ENCODE data around the gene GFOD2.
"Not testable (repeated sequence)": the region's sequence is repeated elsewhere in the genome, so short reads cannot be mapped to it uniquely, and the experiment has no call there.

The GFOD2 gene, protein sequence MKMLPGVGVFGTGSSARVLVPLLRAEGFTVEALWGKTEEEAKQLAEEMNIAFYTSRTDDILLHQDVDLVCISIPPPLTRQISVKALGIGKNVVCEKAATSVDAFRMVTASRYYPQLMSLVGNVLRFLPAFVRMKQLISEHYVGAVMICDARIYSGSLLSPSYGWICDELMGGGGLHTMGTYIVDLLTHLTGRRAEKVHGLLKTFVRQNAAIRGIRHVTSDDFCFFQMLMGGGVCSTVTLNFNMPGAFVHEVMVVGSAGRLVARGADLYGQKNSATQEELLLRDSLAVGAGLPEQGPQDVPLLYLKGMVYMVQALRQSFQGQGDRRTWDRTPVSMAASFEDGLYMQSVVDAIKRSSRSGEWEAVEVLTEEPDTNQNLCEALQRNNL

DNA sequence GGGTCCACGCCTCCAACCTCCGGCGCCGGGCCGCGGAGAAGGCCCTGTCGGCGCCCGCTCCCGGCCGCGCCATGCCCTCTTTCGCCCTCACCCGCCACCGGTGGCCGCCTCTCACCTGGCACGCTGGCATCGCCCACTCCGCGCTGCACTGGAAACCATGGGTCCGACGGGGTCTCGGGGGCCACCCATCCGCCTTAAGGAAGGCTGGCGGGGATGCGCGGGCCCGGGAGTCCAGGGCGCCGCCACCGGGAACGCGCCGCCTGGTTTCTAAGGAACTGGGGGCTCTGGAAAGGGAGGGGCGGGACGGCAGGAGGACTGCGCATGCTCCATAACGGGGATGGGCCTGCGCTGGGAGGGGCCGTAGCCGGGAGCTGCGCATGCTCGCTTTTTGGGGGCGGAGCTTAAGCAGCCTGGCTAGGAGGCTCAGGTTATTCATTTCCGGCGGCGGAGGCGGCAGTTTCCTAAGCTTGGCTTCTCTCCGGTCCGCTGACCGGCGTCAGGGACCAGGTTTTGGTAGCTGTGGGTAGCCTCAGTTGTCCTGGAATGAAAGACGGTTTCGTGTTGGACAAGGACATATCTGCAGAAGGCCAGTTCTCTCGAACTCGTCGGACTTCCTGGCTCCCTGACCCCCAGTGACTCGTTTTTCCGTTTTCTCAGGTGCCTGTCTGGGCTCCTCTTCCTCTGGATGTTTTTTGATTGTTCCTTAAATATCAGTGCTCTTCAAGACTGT lies at the start of gene GFOD2:
Gene GFOD2 (minus strand): TSS at position 269 of the 730 bp plus-strand sequence. CDS start 33,601 bp downstream, outside the sequence.
- peak; percentile 98 to 99 (median 99) for DNase-seq

DNA sequence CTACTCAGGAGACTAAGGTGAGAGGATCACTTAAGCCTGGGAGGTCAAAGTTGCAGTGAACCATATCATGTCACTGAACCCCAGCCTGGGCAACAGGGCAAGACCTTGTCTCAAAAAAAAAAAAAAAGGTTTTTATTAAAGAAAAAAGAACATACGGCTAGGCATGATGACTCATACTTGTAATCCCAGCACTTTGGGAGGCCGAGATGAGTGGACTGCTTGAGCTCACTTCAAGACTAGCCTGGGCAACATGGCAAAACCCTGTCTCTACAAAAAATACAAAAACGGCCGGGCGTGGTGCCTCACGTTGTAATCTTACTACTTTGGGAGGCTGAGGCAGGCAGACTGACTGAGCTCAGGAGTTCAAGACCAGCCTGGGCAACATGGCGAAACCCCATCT lies 48.8 kb upstream of the GFOD2 start:
- peak in 1 of 3 donors; percentile 7 for DNase-seq

DNA sequence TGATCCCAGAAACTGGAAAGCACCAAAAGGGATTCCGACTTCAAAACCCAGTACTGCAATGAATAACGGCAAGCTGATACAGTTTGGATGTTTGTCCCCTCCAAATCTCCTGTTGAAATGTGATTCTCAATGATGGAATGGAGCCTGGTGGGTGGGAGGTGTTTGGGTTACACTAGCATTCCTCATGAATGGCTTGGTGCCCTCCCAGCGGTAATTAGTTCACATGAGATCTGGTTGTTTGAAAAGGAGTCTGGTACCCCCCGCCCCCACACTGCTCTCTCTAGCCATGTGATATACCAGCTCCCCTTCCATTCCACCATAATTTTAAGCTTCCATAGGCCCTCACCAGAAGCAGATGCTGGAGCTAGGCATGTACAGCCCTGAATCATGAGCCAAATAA lies 47.2 kb upstream of the GFOD2 start:
- no peak for DNase-seq

DNA sequence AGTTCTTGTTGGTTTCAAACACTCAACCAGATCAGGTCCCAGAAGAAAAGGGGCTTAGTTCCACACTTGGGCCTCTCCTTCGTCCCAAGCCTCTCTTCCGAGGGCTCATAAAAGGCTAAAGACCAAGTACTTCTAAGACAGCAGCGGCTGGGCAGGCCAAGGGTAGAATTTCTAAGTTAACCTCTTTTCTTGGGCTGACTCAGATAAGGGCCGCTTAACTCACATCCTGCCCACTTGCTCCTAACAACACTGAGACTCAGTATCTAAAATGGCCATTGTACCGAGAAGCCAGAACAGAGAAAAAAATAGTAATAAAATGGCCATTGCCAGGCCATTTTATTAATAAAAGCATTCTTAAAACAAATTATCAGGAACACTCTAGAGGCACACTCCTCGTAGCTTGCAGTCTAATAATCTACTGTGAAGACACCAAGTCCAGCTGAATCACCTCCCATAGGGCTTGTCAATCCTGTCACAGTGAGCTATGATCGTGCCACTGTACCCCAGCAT lies 45.1 kb upstream of the GFOD2 start:
- DNase-seq = no peak

DNA sequence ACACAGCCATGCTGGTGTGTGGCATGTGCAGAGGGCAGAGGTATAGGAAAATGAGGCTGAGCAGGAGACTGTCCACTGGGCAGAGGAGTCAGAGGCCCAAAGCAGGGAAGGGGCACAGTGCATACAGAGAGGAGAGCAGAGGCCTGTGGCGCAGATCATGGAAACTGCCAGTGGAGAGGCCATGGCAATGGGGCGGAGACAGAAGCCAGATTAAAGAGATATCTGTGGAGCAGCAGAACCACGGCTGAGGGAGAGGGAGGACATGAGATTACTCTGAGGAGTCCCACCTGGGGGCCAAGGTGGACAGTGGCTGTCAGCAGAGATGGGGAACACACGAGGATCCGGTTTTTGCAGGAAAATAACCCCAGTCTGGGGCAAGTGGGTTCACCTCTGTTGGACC lies 44.0 kb upstream of the GFOD2 start:
- DNase-seq = no peak

DNA sequence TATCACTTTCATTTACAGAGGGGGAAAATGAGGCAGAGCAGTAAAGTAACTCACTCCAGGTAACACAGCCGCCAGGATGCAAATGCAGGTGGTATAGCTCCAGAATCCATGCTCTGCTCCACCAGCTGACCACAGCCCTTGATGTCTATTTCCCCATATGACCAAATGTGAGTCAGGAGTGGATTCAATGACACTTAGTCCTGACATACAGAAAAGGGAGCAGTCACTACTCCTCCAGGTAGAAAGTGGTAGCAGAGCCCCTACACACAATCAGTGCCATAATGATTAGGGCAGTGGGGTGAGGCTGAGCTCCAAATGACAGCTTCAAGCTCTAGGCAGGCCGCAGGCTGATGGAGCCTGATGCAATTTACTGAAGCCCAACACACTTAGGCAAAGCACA lies 43.3 kb upstream of the GFOD2 start:
- no peak for DNase-seq

DNA sequence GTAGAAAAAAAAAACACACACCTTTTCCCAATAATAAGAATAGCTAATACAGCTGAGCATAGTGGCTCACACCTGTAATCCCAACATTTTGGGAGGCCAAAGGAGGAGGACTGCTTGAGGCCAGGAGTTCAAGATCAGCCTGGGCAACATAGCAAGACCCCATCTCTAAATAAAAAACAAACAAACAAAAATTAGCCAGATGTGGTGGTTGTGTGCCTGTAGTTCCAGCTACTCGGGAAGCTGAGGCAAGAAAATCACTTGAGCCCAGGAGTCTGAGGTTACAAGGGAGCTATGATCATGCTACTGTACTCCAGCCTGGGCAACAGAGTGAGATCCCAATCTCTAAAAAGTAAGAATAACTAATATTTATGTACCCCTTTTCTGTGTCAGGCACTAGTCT lies 42.8 kb upstream of the GFOD2 start:
- no peak for DNase-seq

DNA sequence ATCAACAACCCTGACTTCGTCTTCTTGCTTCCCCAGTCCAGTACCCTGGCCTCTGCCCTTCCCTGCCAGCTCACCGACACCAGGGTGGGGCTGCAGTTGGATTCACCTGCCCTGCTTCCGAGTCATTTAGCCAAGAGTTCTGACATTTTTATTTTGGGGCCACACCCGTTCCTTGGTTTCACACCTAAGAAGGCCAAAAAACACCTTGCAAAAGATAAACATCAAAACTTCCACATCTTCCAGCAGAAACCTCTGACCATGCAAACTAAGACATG lies 41.8 kb upstream of the GFOD2 start:
- DNase-seq = no peak

DNA sequence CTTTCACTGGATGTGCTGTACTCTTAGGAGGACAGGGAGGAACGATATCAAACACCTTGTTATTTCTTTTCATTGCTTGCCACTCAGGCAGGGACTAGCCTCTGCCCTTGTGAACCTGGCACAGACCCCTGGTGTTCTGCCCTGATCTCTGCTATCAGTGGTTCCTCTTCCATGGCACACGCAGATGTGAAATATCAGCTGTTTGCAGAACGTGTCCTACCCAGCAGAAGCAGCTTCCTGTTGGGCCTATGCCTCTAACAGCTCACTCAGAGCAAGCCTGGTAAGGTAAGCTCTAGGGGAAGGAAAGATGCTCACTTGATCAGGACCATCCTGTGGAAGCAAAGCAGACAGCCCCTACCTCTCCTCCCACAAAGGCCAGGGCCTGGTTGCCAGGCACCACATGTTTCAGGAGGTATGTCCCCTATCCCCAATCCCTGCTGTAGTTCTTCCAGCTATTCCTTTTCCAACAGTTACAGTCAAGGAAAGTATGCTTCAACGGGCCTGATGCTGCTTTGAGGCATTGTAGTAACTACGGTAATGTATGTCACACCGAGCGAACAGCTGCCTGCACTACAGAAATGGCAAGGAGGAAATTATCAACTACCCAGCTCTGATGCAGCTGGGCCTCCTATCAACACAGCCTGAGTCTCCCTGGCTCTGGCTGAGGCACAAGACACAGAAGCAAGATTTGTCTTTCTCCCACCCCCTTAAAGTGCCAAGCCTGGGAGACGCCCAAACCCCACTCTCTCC lies 41.3 kb upstream of the GFOD2 start:
- no peak for DNase-seq

DNA sequence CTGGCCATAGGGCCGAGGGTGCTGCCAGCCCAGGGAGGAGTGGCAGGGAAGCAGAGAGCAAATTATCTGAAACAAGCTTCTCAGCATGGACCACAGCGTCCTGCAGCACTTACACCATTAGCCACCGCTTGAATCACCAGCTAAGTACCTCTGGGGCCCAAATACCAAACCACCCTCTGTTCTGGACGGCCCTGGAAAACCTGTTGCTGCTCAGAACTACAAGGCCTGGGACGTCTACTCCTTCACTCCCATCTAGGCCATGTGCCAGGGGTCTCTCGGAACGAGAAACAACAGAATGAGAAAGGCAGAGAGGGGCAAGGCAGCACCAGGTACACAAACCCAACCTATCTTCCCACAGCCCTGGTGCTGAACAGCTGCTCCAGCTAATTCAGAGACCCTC lies 39.9 kb upstream of the GFOD2 start:
- DNase-seq = no peak

DNA sequence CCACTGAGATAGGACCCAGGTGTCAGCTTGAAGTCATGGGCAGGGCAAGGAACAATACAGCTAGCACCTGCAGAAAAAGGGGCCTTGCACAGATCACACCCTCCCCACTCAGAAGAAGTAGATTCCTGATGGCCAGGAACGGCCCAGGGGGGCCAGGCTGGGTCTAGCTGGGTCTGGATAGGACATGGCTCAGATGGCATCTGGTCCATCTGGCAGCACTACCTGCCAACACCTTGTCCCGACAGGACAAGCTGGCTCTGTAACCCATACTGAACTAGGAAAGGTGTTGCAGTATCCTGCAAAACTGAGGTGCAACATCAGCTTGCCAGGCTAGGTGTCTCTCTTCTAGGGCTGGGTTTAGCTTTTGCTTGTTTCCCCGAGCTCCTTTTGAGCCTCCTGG lies 38.9 kb upstream of the GFOD2 start:
- DNase-seq = no peak

DNA sequence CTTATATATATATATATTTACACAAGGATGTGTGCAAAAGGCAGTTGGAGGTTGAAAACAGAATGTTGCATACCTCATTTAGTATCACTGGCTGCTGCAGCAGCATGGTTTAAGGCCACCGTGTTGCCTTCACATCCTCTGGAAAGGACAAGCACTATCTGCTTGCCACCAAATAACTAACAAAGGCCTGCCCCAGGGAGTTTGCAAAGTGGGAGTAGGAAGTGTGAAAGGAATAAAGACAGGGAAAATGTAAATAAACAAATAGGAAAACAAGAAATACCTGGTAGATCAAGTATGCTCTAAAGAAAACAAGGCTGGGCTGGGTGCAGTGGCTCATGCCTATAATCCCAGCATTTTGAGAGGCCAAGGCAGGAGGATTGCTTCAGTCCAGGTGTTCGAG lies 33.5 kb upstream of the GFOD2 start:
- no peak for DNase-seq

DNA sequence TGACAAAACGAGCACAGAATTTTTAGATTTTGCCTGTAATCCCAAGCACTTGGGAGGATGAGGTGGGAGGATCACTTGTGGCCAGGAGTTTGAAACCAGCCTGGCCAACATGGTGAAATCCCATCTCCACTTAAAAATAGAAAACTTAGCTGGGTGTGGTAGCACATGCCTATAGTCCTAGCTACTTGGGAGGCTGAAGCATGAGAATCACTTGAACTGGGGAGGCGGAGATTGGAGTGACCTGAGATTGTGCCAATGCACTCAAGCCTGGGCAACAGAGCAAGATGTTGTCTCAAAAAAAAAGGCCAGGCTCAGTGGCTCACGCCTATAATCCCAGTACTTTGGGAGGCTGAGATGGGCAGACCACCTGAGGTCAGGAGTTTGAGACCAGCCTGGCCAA lies 32.2 kb upstream of the GFOD2 start:
- not testable (repeated sequence) for DNase-seq

DNA sequence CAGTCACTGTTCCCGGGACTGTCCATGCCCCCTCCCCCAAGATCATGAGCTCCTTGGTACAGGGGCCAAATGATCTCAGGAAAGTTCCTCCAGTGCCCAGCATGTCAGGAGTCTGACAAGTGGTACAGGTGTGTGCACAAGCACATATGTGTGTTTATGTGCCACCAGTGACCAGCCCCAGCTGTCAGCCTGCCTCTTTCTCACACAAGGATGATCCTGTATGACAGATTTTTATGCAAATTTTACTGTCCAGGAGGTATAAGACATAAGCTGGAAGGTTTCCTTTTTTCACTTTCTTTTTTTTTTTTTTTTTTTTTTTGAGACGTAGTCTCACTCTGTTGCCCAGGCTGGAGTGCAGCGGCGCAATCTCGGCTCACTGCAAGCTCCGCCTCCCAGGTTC lies 31.4 kb upstream of the GFOD2 start:
- DNase-seq = no peak

DNA sequence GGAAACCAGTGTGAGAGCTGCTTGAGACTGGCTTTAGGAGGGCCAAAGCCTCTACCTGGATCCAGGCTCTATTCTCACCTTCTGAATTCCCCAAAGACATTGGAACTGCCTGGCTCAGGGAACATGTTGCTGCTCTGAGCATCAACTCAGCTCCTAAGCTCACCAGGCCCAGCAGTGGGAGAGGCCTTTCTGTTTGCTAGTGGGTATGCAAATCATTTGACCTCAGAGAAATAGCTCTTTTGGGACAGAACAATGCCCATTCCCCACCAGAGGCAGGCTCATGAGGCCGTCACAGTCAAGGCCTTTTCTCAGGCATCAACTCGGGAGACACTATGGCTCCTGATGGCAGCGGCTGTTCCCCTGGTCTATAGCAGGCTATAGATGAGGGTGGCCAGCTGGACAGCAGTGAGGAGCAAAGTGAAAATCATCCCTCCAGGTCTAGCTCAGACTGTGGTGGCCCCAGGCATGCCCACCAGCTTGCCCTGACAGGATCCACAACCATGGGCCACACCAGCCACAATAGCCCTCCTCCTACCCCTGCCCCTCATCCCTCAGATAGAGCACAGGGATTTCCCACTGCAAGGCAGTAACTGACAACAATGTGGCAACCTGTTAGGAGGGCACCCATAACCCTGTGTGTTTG lies 30.4 kb upstream of the GFOD2 start:
- DNase-seq = no peak

DNA sequence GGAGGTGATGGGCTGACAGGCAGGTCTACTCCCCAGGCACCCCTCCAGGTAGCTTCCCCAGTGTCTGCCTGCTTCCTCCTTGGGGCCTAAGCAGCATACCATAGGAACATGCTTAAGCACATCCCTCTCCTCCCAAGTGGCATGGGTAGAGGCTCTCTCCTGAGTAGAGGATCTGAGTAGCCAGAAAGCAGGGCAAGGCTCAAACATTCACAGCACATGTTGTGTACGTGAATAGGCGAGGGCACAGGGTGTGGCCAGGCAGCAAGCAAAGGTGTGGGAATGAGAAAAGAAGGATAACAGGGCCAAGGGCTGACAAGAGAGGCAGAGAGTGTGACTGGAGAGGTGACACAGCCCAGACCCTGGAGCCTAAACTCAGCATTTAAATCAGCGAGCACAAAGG lies 29.7 kb upstream of the GFOD2 start:
- DNase-seq = no peak

DNA sequence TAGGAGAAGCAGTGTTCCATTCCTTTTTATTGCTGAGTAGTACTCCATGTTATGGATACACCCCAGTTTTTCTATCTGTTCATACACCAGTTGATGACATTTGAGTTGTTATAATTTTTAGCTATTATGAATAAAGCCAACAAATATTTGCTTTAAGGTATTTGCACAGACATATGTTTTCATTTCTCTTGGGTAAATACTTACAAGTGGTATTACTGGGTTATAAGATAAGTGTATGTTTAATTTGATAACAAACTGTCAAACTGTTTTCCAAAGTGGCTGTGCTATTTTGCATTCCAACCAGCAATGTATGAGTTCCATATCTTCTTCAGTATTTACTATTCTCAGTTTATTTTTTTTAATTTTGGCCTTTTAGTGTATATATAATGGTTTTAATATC lies 27.7 kb upstream of the GFOD2 start:
- DNase-seq = no peak

DNA sequence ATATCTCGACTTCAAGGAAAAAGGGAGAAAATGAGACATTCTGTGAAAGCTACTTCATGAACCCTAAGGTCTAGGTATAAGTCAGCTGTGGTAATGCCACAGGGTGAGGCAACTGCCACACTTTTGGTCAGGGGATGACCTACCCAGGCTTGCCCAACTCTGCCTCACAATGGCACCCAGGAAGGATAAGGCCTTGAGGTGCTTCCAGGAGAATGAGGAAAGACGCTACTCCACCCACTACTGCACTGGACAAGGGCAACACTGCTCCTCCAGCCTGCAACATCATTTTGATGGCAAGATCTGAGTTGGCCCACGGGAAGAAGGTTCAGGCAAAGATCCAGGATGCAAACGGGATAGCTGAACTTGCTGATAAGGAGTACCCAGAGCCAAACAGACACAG lies 22.0 kb upstream of the GFOD2 start:
- DNase-seq = no peak

DNA sequence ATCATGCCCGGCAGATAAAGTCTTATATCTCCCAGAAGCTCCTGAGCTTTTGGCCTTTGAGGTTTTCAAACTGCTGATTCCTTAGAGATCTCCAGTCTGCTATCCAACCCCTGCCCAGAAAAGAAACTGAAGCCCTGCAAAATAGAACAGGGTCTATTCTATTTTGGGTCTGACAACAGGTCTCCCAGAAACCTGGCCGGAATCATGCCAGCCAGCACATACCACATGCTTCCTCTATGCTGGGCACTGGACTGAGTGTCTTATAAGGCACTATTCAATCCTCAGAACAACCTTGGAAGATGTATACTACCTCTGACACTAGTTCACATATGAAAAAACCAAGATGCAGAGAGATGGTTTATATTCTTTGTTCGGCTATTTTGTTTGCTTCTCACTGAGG lies 21.3 kb upstream of the GFOD2 start:
- no peak for DNase-seq

DNA sequence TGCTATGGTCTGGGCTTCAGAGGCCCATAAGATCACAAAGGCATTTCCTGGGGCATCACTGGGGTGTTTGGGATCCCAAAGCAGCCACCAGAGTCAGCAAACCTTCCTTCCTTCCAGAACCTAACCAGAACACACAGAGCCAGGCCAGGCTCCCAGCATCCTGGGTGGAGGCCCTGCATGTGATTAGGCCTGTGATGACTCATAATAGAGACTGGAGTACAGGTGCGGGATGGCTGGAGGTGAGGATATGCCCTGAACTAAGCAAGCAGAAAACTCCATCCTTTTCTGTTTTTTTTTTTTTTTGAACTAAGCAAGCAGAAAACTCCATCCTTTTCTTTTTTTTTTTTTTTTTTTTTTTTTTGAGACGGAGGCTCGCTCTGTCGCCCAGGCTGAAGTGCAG lies 17.7 kb upstream of the GFOD2 start:
- DNase-seq = no peak

DNA sequence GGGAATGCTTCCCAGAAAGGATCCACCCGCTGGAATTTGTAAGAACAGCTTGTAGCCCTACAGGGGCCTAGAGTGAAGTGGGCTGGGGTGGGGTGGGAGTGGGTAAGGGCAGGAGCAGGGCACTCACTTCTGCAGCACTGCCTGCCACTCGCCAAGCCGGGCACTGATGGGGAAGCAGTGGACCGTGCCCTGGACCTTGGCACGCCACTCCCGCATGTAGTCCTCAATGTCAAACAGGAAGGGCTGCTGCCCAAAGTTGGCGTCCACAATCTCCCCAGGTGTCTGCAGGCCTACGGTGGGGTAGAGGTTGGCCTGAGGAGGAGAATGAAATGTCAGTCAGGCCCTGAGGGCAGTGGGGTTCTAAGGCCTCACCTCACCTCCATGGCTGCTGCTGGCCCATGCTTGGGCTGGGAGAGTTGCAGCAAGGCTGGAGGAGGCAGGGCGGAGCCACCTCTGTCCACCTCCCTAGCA lies 15.7 kb upstream of the GFOD2 start:
- DNase-seq = no peak

DNA sequence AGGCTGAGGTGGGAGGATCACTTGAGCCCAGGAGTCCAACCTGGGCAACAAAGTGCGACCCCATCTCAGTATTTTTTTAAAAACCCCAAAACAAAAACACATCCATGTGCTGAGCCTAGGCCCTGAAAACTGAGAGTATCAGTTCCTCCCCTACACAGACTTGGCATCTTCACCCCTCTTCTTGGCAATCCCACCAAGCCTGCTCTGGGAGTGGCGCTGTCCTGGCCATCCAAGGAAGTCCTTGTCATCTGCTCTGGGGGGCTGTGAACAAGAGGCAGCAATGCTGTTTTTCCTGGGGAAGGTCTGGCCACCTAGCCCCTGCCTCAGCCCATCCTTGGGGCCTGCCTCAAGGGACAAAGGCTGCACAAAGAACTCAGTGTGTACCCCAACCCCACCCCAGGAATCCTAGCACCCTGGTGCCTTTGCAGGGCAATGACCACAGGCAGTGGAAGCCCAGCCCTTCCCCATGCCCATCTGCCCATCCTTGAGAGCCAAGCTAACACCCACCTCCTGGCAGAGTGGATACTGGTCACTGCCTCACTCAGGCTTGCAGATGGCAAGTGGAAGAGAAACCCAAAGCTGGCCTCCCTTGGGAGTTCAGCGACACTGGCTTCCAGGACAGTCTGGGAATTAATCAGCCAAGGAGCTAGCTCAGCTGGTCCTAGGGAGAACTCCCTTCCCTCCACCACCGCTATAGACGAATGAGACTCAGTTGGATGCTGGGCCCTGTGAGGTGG lies 14.8 kb upstream of the GFOD2 start:
- DNase-seq = no peak

DNA sequence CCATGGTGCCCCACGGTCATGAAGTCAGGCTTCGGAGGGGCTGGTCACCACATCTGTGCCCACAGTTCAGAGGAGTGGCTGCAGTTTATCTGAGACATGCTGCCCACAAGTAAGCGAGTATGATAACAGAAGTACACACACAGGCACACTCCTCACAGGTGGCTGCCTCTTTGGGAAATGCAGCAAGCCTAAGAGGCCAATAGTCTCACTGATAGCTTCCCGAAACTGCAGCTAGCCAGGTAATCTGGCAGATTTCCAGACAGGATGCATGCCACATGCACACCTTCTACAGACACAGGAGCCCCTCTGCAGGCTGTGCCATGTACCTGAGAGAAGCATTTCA lies 12.6 kb upstream of the GFOD2 start:
- no peak for DNase-seq
